Measurements from ENCODE around the gene LRP11. TPM values are rescaled to one million over a fixed set of nuclear protein-coding genes. Genes with fewer than 3 reads are reported as not detected.
"Not testable (repeated sequence)": the region's sequence is repeated elsewhere in the genome, so short reads cannot be mapped to it uniquely, and the experiment has no call there.

The LRP11 gene
- total RNA-seq, 1 donor from 2014 or later: 11.1 TPM

GRCh38 chr6:149872233-149872632 lies 8.1 kb upstream of the LRP11 start:
- no peak for ATAC-seq
- no peak for DNase-seq (ENCODE audit: low spot score)

- ATAC-seq (no peak), DNase-seq (ENCODE audit: low spot score) (no peak)
These were observed 7.0 kb upstream of the LRP11 start for GRCh38 chr6:149871182-149871581.

- ATAC-seq: no peak
- no peak for DNase-seq (ENCODE audit: low spot score)
These were observed 5.2 kb upstream of the LRP11 start for GRCh38 chr6:149869275-149869892.

DNA sequence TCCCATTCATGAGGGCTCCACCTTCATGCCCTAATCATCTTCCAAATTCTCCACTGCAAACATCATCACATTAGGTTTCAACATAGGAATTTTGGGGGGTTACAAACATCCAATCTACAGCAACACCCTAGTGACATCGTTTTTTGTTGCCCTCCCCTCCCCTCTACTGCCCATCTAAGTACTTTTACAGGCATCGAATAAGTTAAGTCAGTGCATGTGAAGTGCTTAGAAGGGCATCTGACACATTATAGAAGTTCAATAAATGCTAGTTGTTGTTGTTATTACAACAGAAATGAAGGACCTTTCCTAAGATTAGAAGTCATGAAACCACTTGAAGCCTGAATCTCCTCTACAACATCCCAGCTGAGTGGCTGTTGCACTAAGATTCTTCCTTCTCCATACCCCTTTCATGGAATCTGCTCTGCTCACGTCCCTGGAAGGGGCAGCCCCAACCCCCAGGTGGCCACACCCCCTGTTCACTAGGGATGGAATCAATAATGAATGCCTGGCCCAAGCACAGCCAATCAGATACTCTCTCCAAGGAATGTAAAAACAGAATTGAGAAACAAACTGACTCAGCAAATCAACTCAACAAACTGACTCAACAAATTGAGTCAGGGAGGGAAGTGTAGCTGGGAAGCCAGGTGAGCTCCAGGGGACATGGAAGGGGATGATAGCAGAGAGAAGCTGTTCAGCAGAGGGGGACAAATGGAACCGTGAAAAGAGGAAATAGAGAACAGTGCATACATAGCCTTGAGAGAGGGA lies 3.9 kb upstream of the LRP11 start:
- DNase-seq (ENCODE audit: low spot score) (no peak), ATAC-seq (no peak)

DNA sequence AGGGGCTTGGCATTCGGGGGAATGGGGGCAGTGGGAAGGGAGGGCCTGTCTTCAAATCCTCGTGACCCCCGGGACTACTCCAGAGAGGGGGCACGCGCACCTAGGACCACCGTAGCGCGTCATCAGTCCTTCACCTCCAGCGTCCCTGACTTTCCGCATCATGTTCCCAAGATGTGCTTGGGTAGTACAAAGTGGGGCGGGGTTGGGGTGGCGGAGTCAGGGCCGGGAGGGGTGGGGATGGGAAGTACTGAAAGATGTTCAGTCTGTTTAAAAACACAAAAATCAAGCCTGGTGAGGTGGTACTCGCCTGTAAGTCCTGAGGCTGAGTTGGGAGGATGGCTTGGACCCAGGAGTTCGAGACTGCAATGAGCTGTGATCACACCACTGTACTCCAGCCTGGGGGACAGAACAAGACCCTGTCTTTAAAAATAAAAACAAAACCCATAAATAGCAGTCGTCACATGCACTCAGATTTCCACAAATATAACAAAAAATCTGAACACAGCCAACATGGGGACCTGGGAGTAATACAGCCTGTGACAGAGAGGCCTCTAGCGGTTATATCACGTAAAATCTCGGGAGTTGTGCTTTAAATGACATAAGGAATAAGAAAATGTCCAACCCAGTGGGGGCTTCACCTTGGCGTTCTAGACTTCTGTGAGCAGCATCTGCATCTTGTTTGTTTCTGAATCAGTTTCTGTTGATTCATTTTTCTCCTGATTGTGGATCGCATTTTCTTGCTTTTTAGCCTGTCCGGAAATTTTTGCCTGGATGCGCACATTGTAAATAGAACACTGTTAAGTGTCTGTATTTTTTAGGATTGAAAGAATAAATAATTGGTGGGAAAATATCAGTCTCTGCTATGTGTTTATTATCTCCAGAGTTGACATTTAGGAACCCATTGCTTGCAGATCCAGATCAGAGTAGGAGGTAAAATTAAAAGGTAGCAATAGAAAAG lies 698 bp upstream of the LRP11 start:
- no peak for DNase-seq (ENCODE audit: low spot score)
- ATAC-seq: peak; percentile 18

DNA sequence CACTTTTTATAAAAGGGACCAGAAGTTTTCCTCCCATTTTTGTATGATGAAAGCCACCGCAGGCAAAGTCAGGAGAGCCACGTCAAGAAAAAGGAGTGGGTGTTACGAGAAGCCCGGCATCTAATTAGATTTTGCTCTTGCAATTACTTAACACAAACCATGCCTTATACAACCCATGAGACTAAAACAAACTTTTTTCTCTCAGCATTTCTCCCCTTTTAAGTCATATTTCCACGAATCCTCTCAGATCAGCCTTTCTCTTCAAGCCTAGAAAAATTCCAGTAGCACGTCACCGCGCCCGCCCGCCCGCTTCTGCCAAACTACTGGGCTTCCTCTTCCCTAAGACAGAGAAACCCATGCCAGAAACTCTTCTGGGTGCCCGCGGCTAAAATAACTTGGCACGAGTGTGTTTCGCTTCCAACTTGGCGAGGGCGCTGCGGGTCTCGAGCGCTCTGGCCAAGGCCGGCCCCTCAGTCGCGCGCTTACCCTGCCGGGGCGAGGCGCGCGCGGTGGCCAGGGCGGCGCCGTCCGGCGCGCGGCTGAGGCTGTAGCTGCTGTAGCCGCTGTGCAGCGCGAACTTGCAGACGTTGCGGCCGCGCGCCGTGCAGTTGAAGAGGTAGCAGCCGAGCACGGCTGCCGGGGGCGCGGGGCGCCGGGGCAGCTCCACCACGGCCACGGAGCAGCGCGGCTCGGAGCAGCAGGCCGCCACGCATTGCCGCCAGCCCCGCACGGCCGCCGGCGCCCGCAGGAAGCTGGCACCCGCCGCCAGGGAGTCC lies 1.0 kb downstream of the LRP11 start:
- ATAC-seq (peak; percentile 68), DNase-seq (ENCODE audit: low spot score) (peak; percentile 87)

DNA sequence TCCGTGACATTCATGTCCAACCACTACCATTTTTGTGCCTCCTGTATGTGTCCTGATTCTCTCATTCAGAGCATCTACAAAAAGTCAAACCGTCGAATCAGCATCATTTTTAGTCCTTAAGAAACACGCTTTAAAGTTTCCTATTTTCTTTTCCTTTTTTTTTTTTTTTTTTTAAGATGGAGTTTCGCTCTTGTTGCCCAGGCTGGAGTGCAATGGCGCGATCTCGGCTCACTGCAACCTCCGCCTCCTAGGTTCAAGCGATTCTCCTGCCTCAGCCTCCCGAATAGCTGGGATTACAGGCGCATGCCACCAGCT lies 1.8 kb downstream of the LRP11 start:
- not testable (repeated sequence) for DNase-seq (ENCODE audit: low spot score); ATAC-seq

DNA sequence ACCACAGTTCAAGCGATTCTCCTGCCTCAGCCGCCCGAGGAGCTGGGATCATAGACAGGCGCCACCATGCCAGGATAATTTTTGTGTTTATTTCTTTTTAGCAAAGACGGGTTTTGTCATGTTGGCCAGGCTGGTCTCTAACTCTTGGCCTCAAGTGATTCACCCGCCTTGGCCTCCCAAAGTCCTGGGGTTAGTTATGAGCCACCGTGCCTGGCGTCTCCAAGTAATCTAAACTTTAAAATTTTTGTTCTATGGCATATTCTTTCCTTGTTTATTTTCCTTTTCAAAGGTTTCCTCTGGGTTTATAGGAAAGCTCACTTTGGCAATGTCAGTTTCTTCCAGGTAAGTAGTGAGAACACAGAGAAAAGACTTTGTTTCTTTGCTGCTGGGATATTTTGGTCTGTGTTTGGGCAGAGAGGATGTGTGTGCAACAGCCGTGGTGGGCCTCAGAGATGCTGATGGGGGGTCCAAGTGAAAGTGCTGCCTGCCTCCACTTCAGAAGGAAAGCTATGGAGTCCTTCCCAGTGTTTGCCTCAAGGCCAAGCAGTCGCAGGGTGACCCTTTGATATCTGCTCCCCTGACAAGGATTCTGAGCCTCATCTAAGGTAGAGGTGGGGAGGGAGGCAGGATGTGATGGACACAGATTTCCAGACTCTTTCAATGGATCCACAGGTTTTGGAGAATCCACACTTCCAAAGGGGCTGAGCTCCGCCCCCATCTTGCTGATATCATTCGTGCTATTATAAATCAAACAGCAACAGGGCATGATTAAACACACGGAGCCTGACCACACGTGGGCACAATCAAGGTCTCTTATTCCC lies 2.3 kb downstream of the LRP11 start:
- no peak for DNase-seq (ENCODE audit: low spot score)

DNA sequence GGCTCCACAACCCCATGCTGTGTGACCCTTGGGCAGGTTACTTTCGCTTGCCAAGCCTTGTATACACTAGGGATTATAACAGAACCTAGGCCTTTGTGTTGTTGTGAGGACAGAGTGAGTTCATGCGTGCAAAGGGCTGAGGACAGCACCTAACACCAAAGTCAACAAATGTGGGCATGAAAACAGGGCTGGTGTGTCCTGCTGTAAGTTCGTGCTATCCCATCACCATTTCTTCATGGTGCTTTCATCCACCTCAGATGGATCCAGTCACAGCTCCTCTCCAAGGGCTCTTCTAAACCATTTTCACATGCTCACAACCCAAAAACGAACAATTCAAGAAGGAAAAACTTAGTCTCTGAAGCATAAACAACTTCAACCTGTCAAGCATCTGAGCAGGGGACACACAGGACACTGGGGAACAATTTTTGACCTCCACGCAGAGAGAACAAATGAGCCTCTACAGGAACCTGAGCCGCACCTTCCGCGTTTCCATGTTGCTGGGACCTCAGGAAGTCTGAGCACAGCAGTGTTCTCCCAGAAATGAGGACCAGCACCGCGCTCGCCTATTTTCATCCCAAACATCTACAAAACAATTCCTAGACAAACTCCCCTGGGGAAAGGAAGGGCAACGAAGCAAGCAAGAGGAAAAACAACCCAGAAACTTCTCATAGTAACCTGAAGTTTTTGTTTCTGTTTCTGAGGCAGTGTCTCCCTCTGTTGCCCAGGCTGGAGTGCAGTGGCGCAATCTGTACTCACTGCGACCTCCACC lies 3.1 kb downstream of the LRP11 start:
- peak; percentile 59 for DNase-seq (ENCODE audit: low spot score)
- peak; percentile 2 for ATAC-seq

More for the DNA sequence above, 2.3 kb downstream of the LRP11 start:
- no peak for ATAC-seq

DNA sequence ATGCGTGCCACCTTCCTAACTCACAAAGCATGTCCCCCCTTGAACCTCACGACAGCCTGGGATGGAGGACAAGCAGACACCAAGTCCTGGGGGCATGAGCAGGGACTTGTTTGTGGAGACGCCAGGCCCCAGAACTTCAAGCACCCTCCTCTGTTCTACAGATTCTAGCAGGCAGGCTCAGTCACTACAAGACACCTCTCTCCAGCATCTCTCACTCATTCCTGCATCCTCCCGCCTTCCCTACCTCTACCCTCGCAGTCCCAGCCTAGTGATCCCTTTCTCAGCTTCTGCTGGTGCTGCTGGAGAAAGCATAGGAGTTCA lies 3.7 kb downstream of the LRP11 start:
- DNase-seq (ENCODE audit: low spot score): no peak
- no peak for ATAC-seq

DNA sequence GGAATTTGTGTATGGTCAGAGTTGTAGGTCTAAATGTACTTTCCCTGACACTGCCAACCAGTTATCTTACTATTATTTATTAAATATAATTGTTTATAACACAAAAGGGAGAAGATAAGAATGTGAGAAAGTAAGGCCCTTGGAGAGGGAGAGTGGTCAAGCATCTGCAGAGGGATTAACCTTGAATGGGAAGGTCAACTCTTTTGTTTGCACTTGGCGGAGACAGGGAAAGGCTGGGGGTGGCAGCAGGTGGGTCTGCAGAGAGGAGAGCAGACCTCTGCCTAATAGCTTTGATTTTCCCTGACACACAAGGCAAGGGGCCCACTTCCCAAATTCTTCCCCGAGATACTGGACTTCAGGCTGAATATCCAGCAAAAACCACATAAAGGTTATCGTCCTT lies 4.2 kb downstream of the LRP11 start:
- DNase-seq (ENCODE audit: low spot score) (no peak), ATAC-seq (no peak)

GRCh38 chr6:149859368-149859767 lies 4.8 kb downstream of the LRP11 start:
- DNase-seq (ENCODE audit: low spot score) (no peak), ATAC-seq (no peak)

GRCh38 chr6:149857541-149857940 lies 6.6 kb downstream of the LRP11 start:
- ATAC-seq (no peak), DNase-seq (ENCODE audit: low spot score) (no peak)

GRCh38 chr6:149856256-149856994 lies 7.7 kb downstream of the LRP11 start:
- ATAC-seq (no peak), DNase-seq (ENCODE audit: low spot score) (no peak)

DNA sequence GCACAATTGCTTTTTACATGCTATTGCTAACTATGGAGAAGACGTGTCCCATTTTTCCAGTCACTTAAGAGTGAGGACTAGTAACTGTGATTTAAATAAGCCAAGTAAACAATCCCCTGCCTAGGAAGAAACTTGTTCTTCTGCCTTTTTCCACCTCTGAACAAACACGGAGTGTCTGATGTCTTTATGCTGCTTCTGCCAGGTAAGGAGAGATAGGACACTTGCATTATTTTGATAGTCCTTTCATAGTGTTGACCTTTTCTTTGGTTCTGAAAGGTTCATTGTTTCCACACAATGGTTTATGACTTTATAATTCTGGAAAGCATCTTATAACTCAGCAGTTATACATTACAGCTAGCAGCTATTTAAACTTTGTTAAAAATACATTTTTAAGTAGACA lies 8.4 kb downstream of the LRP11 start:
- no peak for ATAC-seq
- DNase-seq (ENCODE audit: low spot score): no peak

GRCh38 chr6:149855040-149855654 lies 9.0 kb downstream of the LRP11 start:
- no peak for DNase-seq (ENCODE audit: low spot score)
- ATAC-seq: no peak

- ATAC-seq (no peak), DNase-seq (ENCODE audit: low spot score) (no peak)
These were observed 9.6 kb downstream of the LRP11 start for GRCh38 chr6:149854532-149854931.

- not testable (repeated sequence) for DNase-seq (ENCODE audit: low spot score); ATAC-seq
These were observed 10.1 kb downstream of the LRP11 start for GRCh38 chr6:149854017-149854416.
